Colonic mucosa (tissue), 4 donors: Measurements from ENCODE around the gene ENG. TPM values are rescaled to one million over a fixed set of nuclear protein-coding genes. Genes with fewer than 3 reads are reported as not detected.
A peak's percentile ranks its signal among the peaks of the same experiment; 100 is the strongest.

ENCODE experiments used
- DNase-seq: peaks from one replicate; pipeline ENCODE4 v3.0.0-alpha.2; 2020
- H3K27ac ChIP-seq: fragments of 200-600 bp; one replicate; pipeline ENCODE4 v1.8.0; 2021
- H3K27me3 ChIP-seq: fragments of 200-600 bp; one replicate; pipeline ENCODE4 v1.8.0; 2021
- H3K36me3 ChIP-seq: fragments of 200-600 bp; one replicate; pipeline ENCODE4 v1.8.0; 2021
- H3K4me1 ChIP-seq: fragments of 200-600 bp; one replicate; pipeline ENCODE4 v1.8.0; 2021; ENCODE audit warnings: mild to moderate bottlenecking
- H3K4me3 ChIP-seq: fragments of 200-600 bp; one replicate; pipeline ENCODE4 v1.8.0; 2021
- H3K9ac ChIP-seq, 2 donors: one replicate each; pipeline ENCODE4 v1.7.0; 2013; ENCODE audit warnings: control low read depth in 2 of 2, low read depth in 2 of 2, low read length in 2 of 2
- H3K9me3 ChIP-seq: fragments of 200-600 bp; one replicate; pipeline ENCODE4 v1.8.0; 2021
- intact Hi-C: fragments of 100-400 bp; cut with DNase I; formaldehyde crosslinking; loops from one replicate; pipeline ENCODE4 v1.14.1; 2022
- total RNA-seq, 2 donors: library from RNA; stranded (reverse); fragmentation: NEBNext Ultra II Directional in 1 of 2; extraction: Animal tissue kit (Norgen Biotek cat#: 25700) in 1 of 2; gene quantifications; one replicate each; pipeline ENCODE4 v1.2.1, GENCODE V29; 2021
- TF ChIP-seq, protein P1 (sequence below): fragments of 200-600 bp; IDR thresholded peaks from one replicate; pipeline ENCODE4 v1.8.0; 2022; ENCODE audit warnings: antibody characterized with exemption, mild to moderate bottlenecking
- donor health status: healthy.
- donor health status: DM: no; HTN: no; CAD: no.
- donor health status: DM: no; HTN: no; CAD: no.

The ENG gene
- total RNA-seq, 2 donors from 2014 or later: 15.4 to 34.5 TPM

DNA sequence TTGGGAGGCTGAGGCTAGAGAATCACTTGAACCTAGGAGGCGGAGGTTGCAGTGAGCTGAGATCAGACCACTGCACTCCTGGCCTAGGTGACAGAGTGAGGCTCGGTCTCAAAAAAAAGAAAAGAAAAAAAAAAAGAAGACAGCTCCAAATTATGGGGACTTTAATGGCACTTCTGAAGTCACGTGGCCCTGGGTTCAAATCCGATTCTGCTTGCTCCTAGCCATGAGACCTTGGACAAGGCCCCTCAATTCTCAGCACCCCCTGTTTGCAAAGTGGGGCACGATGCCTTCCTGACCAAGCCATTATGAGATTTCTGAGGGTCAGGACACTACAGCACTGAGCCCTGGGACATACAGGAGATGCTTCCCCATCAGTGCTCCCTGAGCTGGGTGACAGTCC is 1.1 kb upstream of the ENG start:
- peak overlapping the region in 1 of 2 donors; percentile 32 for H3K9ac ChIP-seq
- DNase-seq: no peak
- H3K27ac ChIP-seq: no peak overlapping the region
- no peaks in the 10 kb centered on the region for H3K36me3 ChIP-seq
- TF ChIP-seq, protein P1, sequence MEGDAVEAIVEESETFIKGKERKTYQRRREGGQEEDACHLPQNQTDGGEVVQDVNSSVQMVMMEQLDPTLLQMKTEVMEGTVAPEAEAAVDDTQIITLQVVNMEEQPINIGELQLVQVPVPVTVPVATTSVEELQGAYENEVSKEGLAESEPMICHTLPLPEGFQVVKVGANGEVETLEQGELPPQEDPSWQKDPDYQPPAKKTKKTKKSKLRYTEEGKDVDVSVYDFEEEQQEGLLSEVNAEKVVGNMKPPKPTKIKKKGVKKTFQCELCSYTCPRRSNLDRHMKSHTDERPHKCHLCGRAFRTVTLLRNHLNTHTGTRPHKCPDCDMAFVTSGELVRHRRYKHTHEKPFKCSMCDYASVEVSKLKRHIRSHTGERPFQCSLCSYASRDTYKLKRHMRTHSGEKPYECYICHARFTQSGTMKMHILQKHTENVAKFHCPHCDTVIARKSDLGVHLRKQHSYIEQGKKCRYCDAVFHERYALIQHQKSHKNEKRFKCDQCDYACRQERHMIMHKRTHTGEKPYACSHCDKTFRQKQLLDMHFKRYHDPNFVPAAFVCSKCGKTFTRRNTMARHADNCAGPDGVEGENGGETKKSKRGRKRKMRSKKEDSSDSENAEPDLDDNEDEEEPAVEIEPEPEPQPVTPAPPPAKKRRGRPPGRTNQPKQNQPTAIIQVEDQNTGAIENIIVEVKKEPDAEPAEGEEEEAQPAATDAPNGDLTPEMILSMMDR: no peak
- intact Hi-C loops: no loop called here
- peaks cover 8% of the 10 kb centered on the region for H3K4me1 ChIP-seq
- no peaks in the 10 kb centered on the region for H3K9me3 ChIP-seq
- no peaks in the 10 kb centered on the region for H3K27me3 ChIP-seq
- H3K4me3 ChIP-seq: no peak overlapping the region

DNA sequence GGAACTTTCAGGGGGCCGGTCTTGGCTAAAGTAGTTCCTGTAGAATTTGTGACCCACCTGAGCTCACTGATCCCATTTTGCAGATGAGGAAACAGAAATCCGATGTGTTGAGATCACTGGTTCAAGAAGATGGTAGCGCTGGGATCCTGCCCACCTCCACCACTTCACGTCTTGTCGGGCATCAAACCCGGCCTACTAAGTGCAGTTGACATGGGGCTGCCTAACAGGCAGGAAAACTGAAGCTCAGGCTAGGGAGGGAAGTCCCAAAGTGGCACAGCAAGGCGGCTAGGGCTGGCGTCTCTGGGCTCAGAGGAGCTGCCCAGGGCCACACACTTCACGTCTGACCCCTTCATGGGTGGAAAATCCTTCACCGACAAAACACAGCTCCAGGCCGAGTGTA is 502 bp upstream of the ENG start:
- Histone ChIP-seq H3K9ac (peak overlapping the region in 1 of 2 donors; percentile 12), H3K4me1 (peaks cover 8% of the 10 kb centered on the region), H3K36me3 (no peaks in the 10 kb centered on the region), H3K27ac (peak overlapping the region; percentile 74), H3K9me3 (no peaks in the 10 kb centered on the region), H3K4me3 (peak overlapping the region; percentile 37), H3K27me3 (no peaks in the 10 kb centered on the region)
- intact Hi-C loops: no loop called here
- TF ChIP-seq, protein P1: no peak
- DNase-seq: no peak

DNA sequence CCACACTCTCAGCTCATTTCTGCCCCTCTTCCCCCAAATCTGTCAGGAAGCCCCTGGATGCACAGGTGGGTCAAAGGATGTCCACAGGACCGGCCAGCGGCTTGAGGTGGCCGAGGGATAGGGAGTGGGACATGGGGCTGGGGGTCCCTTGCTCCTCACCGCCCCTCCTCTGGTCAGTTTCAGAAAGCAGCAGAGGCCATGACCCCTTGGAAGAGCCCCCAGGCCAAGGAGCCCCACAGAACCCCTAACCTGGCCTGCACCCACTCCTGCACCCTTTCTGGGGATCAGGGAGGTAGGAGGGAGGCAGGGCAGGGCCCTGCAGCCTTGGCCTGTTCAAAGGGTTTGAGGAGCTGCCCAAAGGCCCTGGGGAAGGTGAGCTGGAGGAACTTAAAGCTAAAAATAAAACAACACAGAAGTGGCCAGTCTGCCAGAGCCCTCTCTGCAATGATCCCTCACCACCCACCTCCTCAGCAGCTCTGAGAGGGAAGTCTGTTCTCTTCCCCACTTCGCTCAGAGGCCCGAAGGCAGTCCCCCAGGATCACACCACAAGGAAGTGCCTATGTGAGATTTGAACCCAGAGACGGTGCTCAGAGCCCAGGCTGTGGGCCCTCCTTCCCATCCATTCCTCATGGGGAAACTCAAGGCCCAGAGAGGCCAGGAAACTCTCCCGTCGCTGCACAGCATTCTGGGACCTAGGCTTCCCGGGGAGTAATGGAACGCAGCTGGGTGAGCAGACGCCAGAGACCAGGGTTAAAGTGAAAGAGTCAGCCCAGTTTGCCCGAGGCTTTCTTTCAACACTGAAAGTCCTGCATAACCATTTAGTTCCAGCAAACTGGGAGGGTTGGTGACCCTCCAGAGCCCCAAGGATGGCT is 910 bp downstream of the ENG start:
- DNase-seq: no peak
- Histone ChIP-seq H3K36me3 (no peaks in the 10 kb centered on the region), H3K9me3 (peaks cover 3% of the 10 kb centered on the region), H3K4me3 (peak overlapping the region; percentile 37), H3K27me3 (no peaks in the 10 kb centered on the region), H3K4me1 (peaks cover 3% of the 10 kb centered on the region), H3K27ac (peak overlapping the region; percentile 74), H3K9ac (peak overlapping the region; percentile 2 to 86)
- TF ChIP-seq, protein P1: no peak
- intact Hi-C loops: no loop called here

DNA sequence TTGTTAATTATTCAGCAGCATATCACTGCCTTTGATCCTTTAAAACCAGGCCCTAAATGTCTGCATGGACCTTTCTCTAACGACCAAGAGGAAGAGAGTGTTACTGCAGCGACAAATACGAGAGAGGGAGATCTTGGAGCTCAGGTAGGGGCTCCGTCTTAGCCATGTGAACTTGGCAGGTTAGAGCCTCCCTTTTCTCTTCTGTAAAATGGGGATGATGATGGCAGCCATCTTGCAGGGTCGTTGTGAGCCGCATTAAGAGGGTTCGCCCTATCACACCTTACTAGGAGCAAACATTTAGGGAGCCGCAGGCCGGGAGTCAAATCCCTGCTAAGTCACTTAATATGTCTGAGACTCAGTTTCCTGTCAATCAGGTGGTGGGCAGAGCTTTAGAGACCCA is 1.6 kb downstream of the ENG start:
- TF ChIP-seq, protein P1: no peak
- Histone ChIP-seq H3K36me3 (no peaks in the 10 kb centered on the region), H3K27me3 (no peaks in the 10 kb centered on the region), H3K9ac (peak overlapping the region; percentile 2 to 64), H3K4me1 (no peaks in the 10 kb centered on the region), H3K27ac (peak overlapping the region; percentile 27), H3K4me3 (peak overlapping the region; percentile 37), H3K9me3 (peaks cover 3% of the 10 kb centered on the region)
- intact Hi-C loops: no loop called here
- no peak for DNase-seq

GRCh38 chr9:127850286-127850830 is 4.1 kb downstream of the ENG start:
- intact Hi-C loops: no loop called here
- no peak overlapping the region for H3K4me3 ChIP-seq
- TF ChIP-seq, protein P1: no peak
- H3K9me3 ChIP-seq: peaks cover 3% of the 10 kb centered on the region
- DNase-seq: no peak
- H3K27ac ChIP-seq: no peak overlapping the region
- H3K27me3 ChIP-seq: no peaks in the 10 kb centered on the region
- no peaks in the 10 kb centered on the region for H3K4me1 ChIP-seq
- H3K36me3 ChIP-seq: no peaks in the 10 kb centered on the region
- no peak overlapping the region for H3K9ac ChIP-seq
